Stomach (tissue), 4 donors: ENCODE measurements around the gene WDTC1.

Source experiments
- CTCF ChIP-seq, 7 experiments: fragments of 450-650 bp in 4 of 7; fragments of 200-600 bp in 3 of 7; sonication (generic) in 3 of 7; IDR thresholded peaks; one replicate each; pipeline ENCODE4 v1.5.1; 2016 to 2019; ENCODE audit warnings: antibody characterized with exemption in 7 of 7, control low read depth in 2 of 7, mild to moderate bottlenecking in 1 of 7
- EP300 ChIP-seq: sonication (generic); formaldehyde crosslinking; IDR thresholded peaks from one replicate; pipeline ENCODE4 v1.6.1; 2017; ENCODE audit warnings: antibody characterized with exemption
- POLR2A ChIP-seq, 4 donors: fragments of 450-650 bp; IDR thresholded peaks; one replicate each; pipeline ENCODE4 v1.6.1; 2016; ENCODE audit warnings: antibody characterized with exemption in 4 of 4, control low read depth in 2 of 4, mild to moderate bottlenecking in 1 of 4, moderate library complexity in 1 of 4
- POLR2AphosphoS5 ChIP-seq, 3 donors: sonication (generic); formaldehyde crosslinking; IDR thresholded peaks; one replicate each; pipeline ENCODE4 v1.6.1; 2016; ENCODE audit warnings: antibody characterized with exemption in 3 of 3

GRCh38 chr1:27303509-27303908, 69.1 kb downstream of the WDTC1 start:
- TF ChIP-seq EP300, result no peak
- no peak for TF ChIP-seq CTCF (IDR thresholded peaks at IDR 0.05)
- no peak for TF ChIP-seq POLR2A (IDR thresholded peaks at IDR 0.05)
- TF ChIP-seq POLR2AphosphoS5 (IDR thresholded peaks at IDR 0.05), result no peak
